SK-N-SH treated with all-trans-retinoic acid at 6 μM for 48 hours (cell line): Measurements from ENCODE around the gene HOXC10.

Experiments used
- ESRRG ChIP-seq: fragments of 250-450 bp; sonication (Bioruptor Pico); IDR thresholded peaks from 2 replicates; pipeline ENCODE4 v1.6.1; 2021; ENCODE audit warnings: mild to moderate bottlenecking
- PATZ1 ChIP-seq: fragments of 250-450 bp; sonication (Bioruptor Pico); IDR thresholded peaks from 2 replicates; pipeline ENCODE4 v1.8.0; 2020; ENCODE audit warnings: mild to moderate bottlenecking, moderate library complexity, borderline replicate concordance
- POU6F1 ChIP-seq: fragments of 250-450 bp; sonication (Bioruptor Pico); IDR thresholded peaks from 2 replicates; pipeline ENCODE4 v1.8.0; 2021; ENCODE audit warnings: low read depth, mild to moderate bottlenecking, moderate library complexity, borderline replicate concordance
- TOX ChIP-seq: fragments of 250-450 bp; sonication (Bioruptor Pico); IDR thresholded peaks from 2 replicates; pipeline ENCODE4 v1.8.0; 2021; ENCODE audit warnings: mild to moderate bottlenecking, moderate library complexity, borderline replicate concordance
- ZFP3 ChIP-seq: fragments of 250-450 bp; sonication (Bioruptor Pico); IDR thresholded peaks from 2 replicates; pipeline ENCODE4 v1.5.0; 2020; ENCODE audit warnings: mild to moderate bottlenecking, moderate library complexity
- ZNF70 ChIP-seq: fragments of 450-650 bp; formaldehyde crosslinking; IDR thresholded peaks from 2 replicates; pipeline ENCODE4 v1.5.0; 2020; ENCODE audit warnings: mild to moderate bottlenecking, moderate library complexity
- TF ChIP-seq, protein P1 (sequence below): fragments of 250-450 bp; sonication (Bioruptor Pico); IDR thresholded peaks from 2 replicates; pipeline ENCODE4 v1.5.1; 2020; ENCODE audit warnings: low read depth, mild to moderate bottlenecking, moderate library complexity

DNA sequence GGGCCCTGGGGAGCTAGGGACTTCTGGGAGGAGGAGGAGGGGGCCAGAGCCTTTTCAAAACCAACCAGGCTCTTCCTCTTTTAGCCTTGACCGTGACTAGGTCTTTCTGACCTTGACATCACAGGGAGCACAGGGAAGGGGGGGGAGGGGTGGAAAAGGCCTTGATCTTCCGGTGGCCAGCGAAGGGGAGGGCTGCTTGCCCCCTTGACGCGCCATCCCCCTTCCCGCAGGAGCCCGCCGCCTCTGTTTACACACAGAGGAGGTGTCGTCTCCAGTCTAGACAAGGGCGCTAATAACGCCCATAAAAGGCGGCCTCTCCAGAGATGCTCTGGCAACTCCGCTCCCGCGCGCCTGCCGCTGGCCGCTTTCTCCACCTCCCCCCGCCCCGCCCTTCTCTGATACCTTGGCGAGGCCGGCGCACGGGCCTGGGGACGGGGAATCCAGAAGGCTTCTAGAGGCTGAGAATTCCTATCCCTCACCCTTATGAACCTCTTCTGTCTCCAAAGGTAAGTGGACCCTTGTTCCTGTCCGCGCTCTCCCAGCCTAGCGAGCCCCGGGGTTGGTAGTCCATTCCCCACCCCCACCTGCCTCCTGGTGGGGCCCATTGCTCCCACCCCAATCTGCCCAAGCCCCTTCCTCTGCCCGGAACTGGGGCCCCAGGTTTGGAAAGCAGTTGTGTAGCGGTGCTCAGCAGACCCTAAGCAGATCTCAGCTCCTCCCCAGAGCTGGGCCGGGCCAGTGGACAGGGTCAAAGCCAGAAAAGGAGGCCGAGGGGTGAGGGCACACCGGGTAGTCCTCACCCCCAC lies 35.1 kb upstream of the HOXC10 start:
- TF ChIP-seq PATZ1 (CRISPR knock-in tag) (no peak), POU6F1 (CRISPR knock-in tag) (no peak), ZNF70 (CRISPR knock-in tag) (no peak), TOX (CRISPR knock-in tag) (no peak), ESRRG (CRISPR knock-in tag) (no peak), ZFP3 (CRISPR knock-in tag) (no peak)
- TF ChIP-seq, protein P1, sequence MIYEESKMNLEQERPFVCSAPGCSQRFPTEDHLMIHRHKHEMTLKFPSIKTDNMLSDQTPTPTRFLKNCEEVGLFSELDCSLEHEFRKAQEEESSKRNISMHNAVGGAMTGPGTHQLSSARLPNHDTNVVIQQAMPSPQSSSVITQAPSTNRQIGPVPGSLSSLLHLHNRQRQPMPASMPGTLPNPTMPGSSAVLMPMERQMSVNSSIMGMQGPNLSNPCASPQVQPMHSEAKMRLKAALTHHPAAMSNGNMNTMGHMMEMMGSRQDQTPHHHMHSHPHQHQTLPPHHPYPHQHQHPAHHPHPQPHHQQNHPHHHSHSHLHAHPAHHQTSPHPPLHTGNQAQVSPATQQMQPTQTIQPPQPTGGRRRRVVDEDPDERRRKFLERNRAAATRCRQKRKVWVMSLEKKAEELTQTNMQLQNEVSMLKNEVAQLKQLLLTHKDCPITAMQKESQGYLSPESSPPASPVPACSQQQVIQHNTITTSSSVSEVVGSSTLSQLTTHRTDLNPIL, result no peak
